A549 (cell line): Measurements from ENCODE around the gene GABARAP.

Experiments
- EP300 ChIP-seq, 2 experiments: fragments of >200 bp; sonication (Bioruptor Twin); formaldehyde crosslinking; IDR thresholded peaks; 2 replicates in 1 of 2; 3 replicates in 1 of 2; pipeline ENCODE4 v1.6.1; 2016 to 2017
- POLR2A ChIP-seq: IDR thresholded peaks from 2 replicates; pipeline ENCODE4 v1.6.1; 2012; ENCODE audit warnings: mild to moderate bottlenecking, low read length
- RAD21 ChIP-seq, 2 experiments: fragments of >200 bp in 1 of 2; sonication (Bioruptor Twin) in 1 of 2; formaldehyde crosslinking in 1 of 2; IDR thresholded peaks in 1 of 2; conservative IDR thresholded peaks in 1 of 2; 2 replicates in 1 of 2; 3 replicates in 1 of 2; pipeline ENCODE4 v1.6.1; 2012 to 2018; ENCODE audit warnings: inconsistent platforms in 1 of 2
- SMC3 ChIP-seq: fragments of >200 bp; sonication (Bioruptor Twin); formaldehyde crosslinking; IDR thresholded peaks from 3 replicates; pipeline ENCODE4 v1.6.1; 2018; ENCODE audit warnings: inconsistent platforms
- TF ChIP-seq, protein P1 (sequence below): IDR thresholded peaks from 2 replicates; pipeline ENCODE4 v1.6.1; 2012
- TF ChIP-seq, protein P2 (sequence below): fragments of >200 bp; sonication (Bioruptor Twin); formaldehyde crosslinking; IDR thresholded peaks from 3 replicates; pipeline ENCODE4 v1.5.1; 2016

DNA sequence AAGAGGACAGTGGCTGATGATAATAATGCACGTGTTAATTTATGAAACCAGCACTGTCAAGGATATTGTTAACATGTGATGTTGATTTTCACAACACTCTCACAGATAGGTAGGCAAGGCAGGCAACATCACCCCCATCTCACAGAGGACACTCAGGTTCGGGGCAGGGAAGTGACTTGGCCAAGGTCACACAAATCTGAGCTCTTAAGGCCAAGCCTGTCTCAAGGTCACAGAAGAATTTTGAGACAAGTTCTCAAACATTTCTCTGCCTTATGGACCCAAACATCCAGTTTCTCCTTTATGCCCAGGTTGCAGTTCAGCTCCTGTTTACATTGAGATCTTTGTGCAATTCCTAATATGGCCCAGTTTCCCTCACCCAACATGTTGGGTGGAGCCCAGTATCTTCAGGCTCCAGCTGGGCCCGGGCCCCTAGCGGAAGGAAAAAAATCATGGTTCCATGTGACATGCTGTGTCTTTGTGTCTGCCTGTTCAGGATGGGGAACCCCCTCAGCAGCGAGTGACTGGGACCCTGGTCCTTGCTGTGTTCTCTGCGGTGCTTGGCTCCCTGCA is 40.6 kb upstream of the GABARAP start:
- TF ChIP-seq RAD21 (conservative IDR thresholded peaks at IDR 0.05 in 1 of 2, IDR thresholded peaks at IDR 0.05 in 1 of 2), result no peak
- TF ChIP-seq, protein P1, sequence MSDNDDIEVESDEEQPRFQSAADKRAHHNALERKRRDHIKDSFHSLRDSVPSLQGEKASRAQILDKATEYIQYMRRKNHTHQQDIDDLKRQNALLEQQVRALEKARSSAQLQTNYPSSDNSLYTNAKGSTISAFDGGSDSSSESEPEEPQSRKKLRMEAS, result no peak
- TF ChIP-seq, protein P2, sequence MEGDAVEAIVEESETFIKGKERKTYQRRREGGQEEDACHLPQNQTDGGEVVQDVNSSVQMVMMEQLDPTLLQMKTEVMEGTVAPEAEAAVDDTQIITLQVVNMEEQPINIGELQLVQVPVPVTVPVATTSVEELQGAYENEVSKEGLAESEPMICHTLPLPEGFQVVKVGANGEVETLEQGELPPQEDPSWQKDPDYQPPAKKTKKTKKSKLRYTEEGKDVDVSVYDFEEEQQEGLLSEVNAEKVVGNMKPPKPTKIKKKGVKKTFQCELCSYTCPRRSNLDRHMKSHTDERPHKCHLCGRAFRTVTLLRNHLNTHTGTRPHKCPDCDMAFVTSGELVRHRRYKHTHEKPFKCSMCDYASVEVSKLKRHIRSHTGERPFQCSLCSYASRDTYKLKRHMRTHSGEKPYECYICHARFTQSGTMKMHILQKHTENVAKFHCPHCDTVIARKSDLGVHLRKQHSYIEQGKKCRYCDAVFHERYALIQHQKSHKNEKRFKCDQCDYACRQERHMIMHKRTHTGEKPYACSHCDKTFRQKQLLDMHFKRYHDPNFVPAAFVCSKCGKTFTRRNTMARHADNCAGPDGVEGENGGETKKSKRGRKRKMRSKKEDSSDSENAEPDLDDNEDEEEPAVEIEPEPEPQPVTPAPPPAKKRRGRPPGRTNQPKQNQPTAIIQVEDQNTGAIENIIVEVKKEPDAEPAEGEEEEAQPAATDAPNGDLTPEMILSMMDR, result no peak
- TF ChIP-seq POLR2A, result no peak
- TF ChIP-seq SMC3, result no peak
- TF ChIP-seq EP300 (IDR thresholded peaks at IDR 0.05), result no peak
